GM12875 (cell line): Measurements from ENCODE around the gene DHX40.

Experiments
- H3K4me3 ChIP-seq: one replicate; pipeline ENCODE4 v1.5.1; 2011; ENCODE audit warnings: low read depth, low read length, control low read depth
- TF ChIP-seq, protein P1 (sequence below): IDR thresholded peaks from 2 replicates; pipeline ENCODE4 v1.5.1; 2011; ENCODE audit warnings: low read depth, mild to moderate bottlenecking, control low read depth, inconsistent platforms, low read length, moderate library complexity, borderline replicate concordance; ENCODE audit not compliant: insufficient read depth

Gene DHX40

DNA sequence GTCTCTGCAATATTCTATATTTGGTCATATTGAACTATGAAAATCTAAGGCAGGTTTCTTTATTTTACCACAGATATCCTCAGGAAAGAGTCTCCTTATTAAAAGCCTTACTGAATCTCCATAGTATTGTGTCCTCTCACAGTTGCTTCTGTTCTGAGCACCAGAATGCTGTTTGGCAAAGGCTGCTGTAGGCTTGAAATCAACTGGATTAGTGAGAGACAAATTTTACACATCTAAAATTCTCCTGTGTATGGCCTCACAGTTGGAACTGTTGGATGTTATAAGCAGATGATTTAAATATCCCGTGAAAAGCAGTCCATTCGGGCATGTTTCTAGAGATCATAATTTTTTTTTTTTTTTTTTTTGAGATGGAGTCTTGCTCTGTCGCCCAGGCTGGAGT, 63.8 kb downstream of the DHX40 start:
- H3K4me3 ChIP-seq = no peak overlapping the region
- TF ChIP-seq, protein P1, sequence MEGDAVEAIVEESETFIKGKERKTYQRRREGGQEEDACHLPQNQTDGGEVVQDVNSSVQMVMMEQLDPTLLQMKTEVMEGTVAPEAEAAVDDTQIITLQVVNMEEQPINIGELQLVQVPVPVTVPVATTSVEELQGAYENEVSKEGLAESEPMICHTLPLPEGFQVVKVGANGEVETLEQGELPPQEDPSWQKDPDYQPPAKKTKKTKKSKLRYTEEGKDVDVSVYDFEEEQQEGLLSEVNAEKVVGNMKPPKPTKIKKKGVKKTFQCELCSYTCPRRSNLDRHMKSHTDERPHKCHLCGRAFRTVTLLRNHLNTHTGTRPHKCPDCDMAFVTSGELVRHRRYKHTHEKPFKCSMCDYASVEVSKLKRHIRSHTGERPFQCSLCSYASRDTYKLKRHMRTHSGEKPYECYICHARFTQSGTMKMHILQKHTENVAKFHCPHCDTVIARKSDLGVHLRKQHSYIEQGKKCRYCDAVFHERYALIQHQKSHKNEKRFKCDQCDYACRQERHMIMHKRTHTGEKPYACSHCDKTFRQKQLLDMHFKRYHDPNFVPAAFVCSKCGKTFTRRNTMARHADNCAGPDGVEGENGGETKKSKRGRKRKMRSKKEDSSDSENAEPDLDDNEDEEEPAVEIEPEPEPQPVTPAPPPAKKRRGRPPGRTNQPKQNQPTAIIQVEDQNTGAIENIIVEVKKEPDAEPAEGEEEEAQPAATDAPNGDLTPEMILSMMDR = no peak

DNA sequence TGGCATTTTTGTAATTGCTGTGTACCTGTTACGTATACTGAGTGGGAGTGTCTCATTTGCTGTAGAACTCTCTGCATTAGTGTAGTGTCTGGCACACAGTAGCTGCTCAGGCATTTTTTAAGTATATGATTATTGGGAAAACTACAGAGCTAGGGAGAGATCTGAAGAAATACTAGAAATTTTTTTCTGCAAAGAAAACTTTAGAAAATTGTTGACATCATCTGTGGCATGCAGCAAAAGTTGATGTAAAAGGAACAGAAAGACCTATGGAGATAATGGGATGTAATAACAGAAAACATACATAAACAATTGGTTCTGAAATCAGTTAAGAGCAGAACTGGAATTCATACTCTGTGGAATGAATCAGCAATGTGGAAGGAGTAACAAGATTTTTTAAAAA, 65.9 kb downstream of the DHX40 start:
- TF ChIP-seq, protein P1 = no peak
- H3K4me3 ChIP-seq = no peak overlapping the region

DNA sequence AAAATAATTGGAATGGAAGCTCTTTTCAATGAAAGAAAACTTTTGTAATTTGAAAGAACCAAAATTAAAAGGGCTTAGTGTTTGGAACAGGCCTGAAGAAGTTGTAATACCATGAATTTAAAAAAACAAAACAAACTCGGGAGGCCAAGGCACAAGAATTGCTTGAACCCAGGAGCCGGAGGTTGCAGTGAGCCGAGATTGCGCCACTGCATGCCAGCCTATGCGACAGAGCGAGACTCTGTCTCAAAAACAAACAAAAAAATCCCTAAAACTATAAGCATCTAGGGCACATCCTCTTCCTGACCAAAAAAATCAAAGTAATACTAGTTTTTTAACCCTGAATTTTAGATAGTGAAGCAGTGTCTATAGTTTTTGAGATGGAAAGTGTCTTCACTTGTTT, 67.0 kb downstream of the DHX40 start:
- no peak overlapping the region for H3K4me3 ChIP-seq
- TF ChIP-seq, protein P1 = no peak

DNA sequence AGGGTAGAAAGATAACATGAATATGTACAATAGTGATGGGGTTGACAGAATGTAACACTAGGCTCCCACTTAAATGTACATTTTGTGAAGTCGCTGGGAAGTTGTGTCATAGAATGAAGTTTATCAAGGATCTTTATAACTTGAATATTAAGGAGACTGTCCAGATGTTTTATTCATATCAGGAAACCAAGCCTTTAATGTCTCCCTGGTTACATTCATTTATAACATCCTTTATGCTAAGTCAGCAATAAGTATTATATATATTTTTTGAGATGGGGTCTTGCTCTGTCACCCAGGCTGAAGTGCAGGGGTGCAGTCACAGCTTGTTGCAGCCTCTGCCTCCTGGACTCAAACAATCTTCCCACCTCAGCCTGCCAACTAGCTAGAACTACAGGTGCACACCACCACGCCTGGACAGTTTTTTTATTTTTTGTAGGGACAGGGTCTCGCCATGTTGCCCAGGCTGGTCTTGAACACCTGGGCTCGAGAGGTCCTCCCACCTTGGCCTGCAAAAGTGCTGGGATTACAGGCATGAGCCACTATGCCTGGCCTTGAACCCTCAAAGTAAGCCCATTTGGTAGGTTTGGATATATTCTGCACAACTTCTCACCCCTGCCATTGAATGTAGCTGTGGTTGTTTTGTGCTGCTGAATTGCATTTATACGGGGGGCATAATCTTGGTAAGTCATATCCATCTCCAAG, 68.4 kb downstream of the DHX40 start:
- TF ChIP-seq, protein P1 = no peak
- H3K4me3 ChIP-seq = no peak overlapping the region

DNA sequence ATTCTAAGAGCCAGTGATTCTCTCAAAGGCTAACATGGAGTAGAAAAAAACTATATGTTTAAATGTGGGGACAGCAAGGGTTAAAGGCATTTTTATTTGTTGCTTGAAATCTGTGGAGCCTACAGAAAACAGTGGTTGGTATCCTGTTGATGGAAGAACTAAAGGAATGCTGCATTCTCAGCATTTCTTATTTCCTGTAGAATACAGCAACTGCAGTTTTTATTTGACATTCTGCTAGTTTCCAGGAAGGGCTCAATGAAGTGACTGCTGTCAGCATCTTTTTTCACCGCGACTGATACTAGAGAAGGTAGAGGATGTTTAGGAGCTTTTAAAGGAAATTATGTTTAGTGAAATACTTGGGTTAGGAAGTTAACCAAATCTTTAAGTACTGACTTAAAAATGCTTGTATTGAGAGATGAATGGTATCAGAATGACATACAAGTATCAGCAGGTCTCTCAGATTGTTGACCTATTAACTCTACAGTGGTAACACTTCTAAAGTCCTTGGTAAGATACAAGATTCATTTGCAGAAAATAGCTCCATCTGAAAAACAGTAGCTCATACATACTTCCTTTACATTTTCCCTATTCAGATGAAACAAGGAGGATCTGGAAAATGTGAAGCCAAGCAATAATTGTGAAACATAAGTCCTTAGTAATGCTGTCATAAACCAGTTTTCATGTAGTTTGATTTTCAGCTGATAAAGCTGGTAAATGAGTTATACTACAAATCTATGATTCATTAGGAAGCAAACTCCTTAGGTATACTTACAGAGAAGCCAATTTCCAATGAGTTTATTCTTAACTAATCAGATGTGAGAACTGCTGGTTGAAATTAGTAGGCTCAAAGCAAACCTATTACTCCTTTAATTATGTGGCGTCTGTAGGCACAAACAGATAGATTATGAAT, 69.5 kb downstream of the DHX40 start:
- no peak overlapping the region for H3K4me3 ChIP-seq
- TF ChIP-seq, protein P1 = no peak

DNA sequence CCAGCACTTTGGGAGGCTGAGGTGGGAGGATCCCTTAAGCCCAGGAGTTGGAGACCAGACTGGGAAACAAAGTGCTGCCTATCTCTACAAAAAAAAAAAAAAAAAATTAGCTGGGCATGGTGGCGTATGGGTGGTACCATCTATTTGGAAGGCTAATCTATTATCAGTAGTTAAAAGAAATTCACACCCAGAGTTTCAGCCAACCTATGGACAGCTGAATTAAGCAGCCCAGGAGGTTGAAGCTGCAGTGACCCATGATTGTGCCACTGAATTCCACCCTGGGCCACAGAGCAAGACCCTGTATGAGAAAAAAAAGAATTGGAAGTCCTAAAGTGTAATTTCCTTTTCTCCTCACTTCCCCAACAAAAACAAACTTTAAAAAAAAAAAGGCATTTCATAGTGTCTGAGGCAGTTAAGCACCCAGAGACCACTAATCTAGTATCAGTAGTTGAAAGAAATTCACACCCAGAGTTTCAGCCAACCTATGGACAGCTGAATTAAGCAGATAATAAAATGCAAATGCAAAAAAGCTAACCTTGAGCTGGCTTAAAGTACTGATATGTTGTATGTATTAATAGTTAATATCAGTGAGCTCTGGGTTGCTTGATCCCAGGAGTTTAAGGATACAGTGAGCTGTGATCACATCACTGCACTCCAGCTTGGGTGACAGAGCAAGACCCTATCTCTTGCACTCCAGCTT, 72.4 kb downstream of the DHX40 start:
- H3K4me3 ChIP-seq = no peak overlapping the region
- TF ChIP-seq, protein P1 = no peak
